22Rv1 (cell line): ENCODE data around the gene L3MBTL4.

Experiments
- CTCF ChIP-seq: fragments of 450-650 bp; IDR thresholded peaks from 2 replicates; pipeline ENCODE4 v1.5.1; 2017; ENCODE audit warnings: mild to moderate bottlenecking
- ZFX ChIP-seq: fragments of 450-650 bp; IDR thresholded peaks from 2 replicates; pipeline ENCODE4 v1.6.1; 2017; ENCODE audit warnings: antibody characterized with exemption, borderline replicate concordance

GRCh38 chr18:6249170-6249569 lies 165.5 kb downstream of the L3MBTL4 start:
- no peak for TF ChIP-seq CTCF
- TF ChIP-seq ZFX = no peak
